Type B pancreatic cell (in vitro differentiated cells): ENCODE data around the gene MPV17. TPM values are rescaled to one million over a fixed set of nuclear protein-coding genes. Genes with fewer than 3 reads are reported as not detected.

Experiments
- DNase-seq: peaks from one replicate; pipeline ENCODE4 v3.0.0; 2021; ENCODE audit warnings: mixed read lengths; ENCODE audit not compliant: unreplicated experiment; ENCODE audit errors: extremely low spot score
- H3K27ac Mint-ChIP-seq: 2 replicates; pipeline ENCODE4 v1.8.0; 2021; ENCODE audit warnings: mild to moderate bottlenecking, mixed read lengths
- H3K27me3 Mint-ChIP-seq: 2 replicates; pipeline ENCODE4 v1.8.0; 2021; ENCODE audit warnings: mixed read lengths
- H3K36me3 Mint-ChIP-seq: 2 replicates; pipeline ENCODE4 v1.8.0; 2021; ENCODE audit warnings: mixed read lengths
- H3K4me1 Mint-ChIP-seq: one replicate; pipeline ENCODE4 v1.8.0; 2021; ENCODE audit warnings: mixed read lengths; ENCODE audit not compliant: unreplicated experiment
- H3K4me3 Mint-ChIP-seq: 2 replicates; pipeline ENCODE4 v1.8.0; 2021; ENCODE audit warnings: mild to moderate bottlenecking, mixed read lengths
- H3K9me3 Mint-ChIP-seq: 2 replicates; pipeline ENCODE4 v1.8.0; 2021; ENCODE audit warnings: mixed read lengths
- CTCF ChIP-seq: fragments of 200-600 bp; sonication (generic); conservative IDR thresholded peaks from 2 replicates; pipeline ENCODE4 v1.5.0; 2021; ENCODE audit warnings: antibody characterized with exemption, mild to moderate bottlenecking
- total RNA-seq: library from RNA; stranded (reverse); gene quantifications from 2 replicates; pipeline ENCODE4 v1.2.1, GENCODE V29; 2021; ENCODE audit warnings: low replicate concordance

The MPV17 gene
- total RNA-seq, 1 donor from 2014 or later, result 62.4 TPM

- DNase-seq, result no peak
- H3K4me1 Mint-ChIP-seq, result no peaks in the 10 kb centered on the region
- H3K4me3 Mint-ChIP-seq, result no peak overlapping the region
- H3K36me3 Mint-ChIP-seq, result peaks cover 13% of the 10 kb centered on the region
- no peak for TF ChIP-seq CTCF
- peaks cover 21% of the 10 kb centered on the region for H3K27me3 Mint-ChIP-seq
- no peak overlapping the region for H3K27ac Mint-ChIP-seq
- no peaks in the 10 kb centered on the region for H3K9me3 Mint-ChIP-seq
Observed at GRCh38 chr2:27312152-27312551, 10.7 kb downstream of the MPV17 start.

DNA sequence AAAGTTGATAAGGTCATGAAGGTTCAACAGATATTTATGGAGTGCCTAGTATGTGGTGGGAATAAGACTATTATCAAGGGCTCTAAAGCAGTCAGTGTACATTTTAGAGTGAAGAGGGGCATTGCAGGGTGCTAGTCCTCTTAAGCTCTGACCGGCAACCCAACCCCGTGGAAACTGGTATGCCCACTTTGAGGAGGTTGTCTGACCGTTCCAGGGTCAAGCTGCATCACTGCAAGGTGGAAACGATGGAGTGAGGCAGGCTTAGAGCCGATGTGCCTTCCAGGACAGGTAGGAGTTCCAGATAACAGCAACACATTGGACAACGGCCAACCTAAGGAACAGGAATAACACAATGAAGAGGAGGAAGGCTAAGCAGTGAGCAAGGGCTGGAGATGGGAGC is 13.2 kb downstream of the MPV17 start:
- Mint-ChIP-seq H3K9me3 (no peaks in the 10 kb centered on the region), H3K4me3 (no peak overlapping the region), H3K27me3 (peaks cover 42% of the 10 kb centered on the region), H3K27ac (no peak overlapping the region), H3K4me1 (no peaks in the 10 kb centered on the region), H3K36me3 (peaks cover 13% of the 10 kb centered on the region)
- TF ChIP-seq CTCF, result no peak
- DNase-seq, result no peak

DNA sequence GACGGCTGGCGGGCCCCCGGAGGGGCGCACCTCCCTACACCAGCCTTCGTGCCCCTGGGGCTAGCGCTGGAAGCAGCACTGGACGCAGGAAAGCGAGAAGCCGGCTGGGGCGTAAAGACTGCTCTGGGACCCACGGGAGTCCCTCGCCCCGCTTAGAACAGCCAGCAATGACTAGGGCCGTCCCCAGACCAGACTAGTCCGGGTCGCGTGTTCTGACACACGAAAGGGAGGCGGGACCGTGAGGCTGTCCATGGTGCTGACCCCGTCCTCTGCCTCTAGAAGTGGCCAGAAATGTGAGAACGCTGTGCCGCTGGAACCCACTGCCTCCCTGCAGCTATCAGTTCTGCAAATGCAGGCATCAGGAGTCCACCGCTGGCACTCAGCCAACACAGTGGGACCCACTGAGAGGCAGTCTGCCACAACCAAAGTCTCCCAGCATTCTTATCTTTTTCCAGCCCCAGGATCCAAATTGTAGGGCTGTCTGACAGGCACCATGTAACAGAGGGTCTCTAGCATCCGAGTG is 14.5 kb downstream of the MPV17 start, which contains the start of gene UCN:
TSS of gene UCN (minus strand) at position 87 of the 523 bp plus-strand sequence. CDS start 550 bp downstream, outside the sequence.
- Mint-ChIP-seq H3K36me3 (peaks cover 13% of the 10 kb centered on the region), H3K4me1 (no peaks in the 10 kb centered on the region), H3K9me3 (no peaks in the 10 kb centered on the region), H3K27ac (no peak within 1 kb of the TSS), H3K4me3 (no peak within 1 kb of the TSS), H3K27me3 (peaks cover 49% of the 10 kb centered on the region)
- no peak for DNase-seq
- no peak for TF ChIP-seq CTCF

DNA sequence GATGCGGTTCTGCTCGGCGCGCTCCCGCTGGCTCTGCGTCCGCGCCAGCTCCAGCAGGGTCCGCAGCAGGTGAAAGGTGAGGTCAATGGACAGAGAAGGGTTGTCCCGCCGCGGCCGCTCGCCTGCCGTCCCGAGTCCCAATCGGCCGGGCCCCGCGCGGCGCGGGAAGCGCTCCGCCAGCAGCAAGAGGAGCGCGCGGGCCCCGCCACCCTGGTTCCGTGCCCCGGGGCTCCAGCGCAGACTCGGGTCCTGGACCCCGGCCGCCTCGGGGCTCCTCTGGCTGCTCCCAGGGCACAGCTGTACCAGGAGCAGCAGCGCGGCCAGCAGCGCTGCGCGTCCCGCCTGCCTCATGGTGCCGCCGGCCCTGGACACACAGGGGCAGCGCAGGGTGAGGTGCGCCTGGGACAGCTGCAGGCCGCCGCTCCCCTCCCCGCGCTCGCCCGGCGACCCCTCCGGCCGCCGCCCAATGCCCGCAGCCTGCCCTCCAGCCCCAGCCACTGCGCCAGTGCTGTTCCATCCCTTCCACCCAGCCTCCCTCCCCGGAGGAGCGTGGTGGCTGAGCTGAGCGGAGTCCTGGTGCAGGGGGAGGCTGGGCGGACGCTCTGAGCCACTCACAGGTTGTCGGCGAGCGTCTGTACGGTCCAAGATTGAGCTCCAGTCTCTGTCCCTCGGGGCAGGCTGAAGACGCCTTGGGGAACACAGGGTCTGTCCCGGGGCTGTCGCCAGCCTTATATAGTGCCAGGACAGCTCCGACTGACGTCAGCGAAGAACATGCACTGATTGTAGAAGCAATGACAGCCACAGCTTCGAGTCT is 15.1 kb downstream of the MPV17 start:
- no peak for TF ChIP-seq CTCF
- Mint-ChIP-seq H3K4me1 (no peaks in the 10 kb centered on the region), H3K27ac (no peak overlapping the region), H3K4me3 (no peak overlapping the region), H3K9me3 (no peaks in the 10 kb centered on the region), H3K27me3 (peaks cover 50% of the 10 kb centered on the region), H3K36me3 (peaks cover 13% of the 10 kb centered on the region)
- DNase-seq, result no peak

DNA sequence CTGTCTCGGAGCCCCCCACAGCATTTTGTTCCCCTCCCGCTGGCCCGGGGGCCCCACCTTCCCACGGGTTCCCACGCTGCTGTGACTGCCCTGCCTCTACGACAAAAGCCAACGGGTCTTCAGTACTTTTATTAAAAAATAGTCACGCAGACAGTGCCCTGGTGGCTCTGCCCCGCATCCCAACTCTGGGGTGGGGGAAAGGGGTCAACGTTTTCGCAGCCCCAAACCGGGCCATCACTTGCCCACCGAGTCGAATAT is 15.7 kb downstream of the MPV17 start:
- no peak for DNase-seq
- no peaks in the 10 kb centered on the region for H3K9me3 Mint-ChIP-seq
- H3K27me3 Mint-ChIP-seq, result peaks cover 50% of the 10 kb centered on the region
- no peaks in the 10 kb centered on the region for H3K4me1 Mint-ChIP-seq
- no peak for TF ChIP-seq CTCF
- peaks cover 9% of the 10 kb centered on the region for H3K36me3 Mint-ChIP-seq
- H3K4me3 Mint-ChIP-seq, result no peak overlapping the region
- H3K27ac Mint-ChIP-seq, result no peak overlapping the region
